Measurements from ENCODE around the gene WBP11.

The WBP11 gene

GRCh38 chr12:14824012-14824634 lies 20.8 kb upstream of the WBP11 start:
- no peak for DNase-seq

- no peak for DNase-seq
Observed at GRCh38 chr12:14814014-14814413, 10.7 kb upstream of the WBP11 start, which contains the start of gene SMCO3. TSS of gene SMCO3 (minus strand) at chr12:14814182. CDS start at chr12:14806680, 7,502 bp downstream.

GRCh38 chr12:14811486-14811885 lies 8.2 kb upstream of the WBP11 start:
- DNase-seq: no peak

GRCh38 chr12:14810953-14811483 lies 7.7 kb upstream of the WBP11 start:
- DNase-seq: peak; percentile 43

GRCh38 chr12:14810167-14810952 lies 7.1 kb upstream of the WBP11 start:
- DNase-seq: no peak

- DNase-seq: no peak
Observed at GRCh38 chr12:14803830-14804160, 517 bp upstream of the WBP11 start.

- no peak for DNase-seq
Observed at GRCh38 chr12:14802721-14803010, 612 bp downstream of the WBP11 start.

- peak; percentile 11 for DNase-seq
Observed at GRCh38 chr12:14802247-14802646, 1.0 kb downstream of the WBP11 start.

GRCh38 chr12:14795028-14795448 lies 8.2 kb downstream of the WBP11 start:
- DNase-seq: no peak

GRCh38 chr12:14785568-14785967 lies 17.7 kb downstream of the WBP11 start:
- DNase-seq: no peak

- DNase-seq: no peak
Observed at GRCh38 chr12:14784471-14784870, 18.8 kb downstream of the WBP11 start.

- DNase-seq: no peak
Observed at GRCh38 chr12:14782756-14783155, 20.5 kb downstream of the WBP11 start.

GRCh38 chr12:14781563-14781962 lies 21.7 kb downstream of the WBP11 start:
- DNase-seq: no peak

GRCh38 chr12:14780859-14781258 lies 22.4 kb downstream of the WBP11 start:
- no peak for DNase-seq

- no peak for DNase-seq
Observed at GRCh38 chr12:14779834-14780233, 23.4 kb downstream of the WBP11 start.

GRCh38 chr12:14777271-14777670 lies 26.0 kb downstream of the WBP11 start:
- peak; percentile 18 for DNase-seq

GRCh38 chr12:14776236-14776961 lies 26.9 kb downstream of the WBP11 start:
- DNase-seq: peak; percentile 69

GRCh38 chr12:14775636-14775980 lies 27.7 kb downstream of the WBP11 start:
- no peak for DNase-seq

GRCh38 chr12:14774906-14775635 lies 28.2 kb downstream of the WBP11 start:
- peak; percentile 69 for DNase-seq

- DNase-seq: peak; percentile 98
Observed at GRCh38 chr12:14774074-14774905, 29.0 kb downstream of the WBP11 start.

GRCh38 chr12:14773685-14774073 lies 29.6 kb downstream of the WBP11 start:
- DNase-seq: no peak

- no peak for DNase-seq
Observed at GRCh38 chr12:14772946-14773345, 30.3 kb downstream of the WBP11 start.

Measured in hematopoietic multipotent progenitor cell treated with erythropoietin and hydrocortisone succinate and interleukin-3 and kit ligand, for 4 days (in vitro differentiated cells).